ENCODE results near the gene PAIP2.
"Not testable (repeated sequence)": the region's sequence is repeated elsewhere in the genome, so short reads cannot be mapped to it uniquely, and the experiment has no call there.

Gene PAIP2, protein sequence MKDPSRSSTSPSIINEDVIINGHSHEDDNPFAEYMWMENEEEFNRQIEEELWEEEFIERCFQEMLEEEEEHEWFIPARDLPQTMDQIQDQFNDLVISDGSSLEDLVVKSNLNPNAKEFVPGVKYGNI

DNA sequence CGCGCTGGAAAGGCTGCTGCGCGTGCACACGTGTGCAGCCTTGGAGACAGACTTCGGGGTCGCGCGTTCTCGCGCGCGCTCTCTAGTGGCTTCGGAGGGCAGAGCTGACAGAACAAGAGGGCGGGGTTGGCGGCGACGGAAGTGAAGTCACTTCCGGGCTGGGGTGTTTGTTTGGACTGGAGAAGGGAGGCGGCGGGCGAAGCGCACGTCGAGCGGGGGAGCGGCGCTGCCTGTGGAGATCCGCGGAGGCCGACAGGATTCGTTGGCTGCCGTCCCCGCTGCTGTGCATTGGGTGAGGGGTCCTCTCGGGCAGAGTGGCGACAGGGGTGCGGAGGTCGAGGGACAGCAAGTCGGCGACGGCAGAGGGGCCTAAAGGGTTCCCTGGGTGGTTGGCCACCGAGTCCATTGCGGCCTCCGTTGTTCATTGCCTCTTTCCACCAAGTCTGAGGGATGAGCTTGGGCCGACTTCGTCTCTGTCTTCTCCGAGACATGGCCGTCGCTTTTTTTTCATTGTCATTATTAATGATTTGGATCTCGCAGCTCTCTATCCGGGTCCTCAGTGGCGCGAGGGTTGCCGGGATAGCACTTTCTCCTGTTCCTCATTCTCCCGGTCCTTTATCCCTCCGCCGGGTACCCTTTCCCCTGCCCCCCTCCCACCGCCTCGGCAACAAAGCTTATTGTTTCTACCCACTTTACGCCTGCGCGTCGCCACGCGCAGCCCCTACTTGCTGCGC is at the start of gene PAIP2:
PAIP2 (plus strand) TSS at position 166 of the 734 bp plus-strand sequence. CDS start 21,931 bp downstream, outside the sequence.
- DNase-seq: peak; percentile 76 to 98 (median 95)

DNA sequence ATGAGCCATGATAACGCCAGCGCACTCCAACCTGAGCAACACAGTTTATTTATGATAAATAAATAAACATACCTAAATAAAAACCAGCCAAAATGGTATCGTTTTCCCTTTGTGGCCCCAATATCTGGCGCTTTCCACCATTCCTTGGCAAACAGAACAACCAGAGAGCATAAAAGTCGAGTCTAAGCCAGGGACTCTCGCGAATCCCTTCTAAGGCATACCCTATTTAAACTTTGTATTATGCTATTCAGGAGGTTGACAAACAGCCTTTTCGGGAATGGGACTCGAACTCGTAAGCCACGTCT is 48.5 kb upstream of the PAIP2 start:
- no peak for DNase-seq

DNA sequence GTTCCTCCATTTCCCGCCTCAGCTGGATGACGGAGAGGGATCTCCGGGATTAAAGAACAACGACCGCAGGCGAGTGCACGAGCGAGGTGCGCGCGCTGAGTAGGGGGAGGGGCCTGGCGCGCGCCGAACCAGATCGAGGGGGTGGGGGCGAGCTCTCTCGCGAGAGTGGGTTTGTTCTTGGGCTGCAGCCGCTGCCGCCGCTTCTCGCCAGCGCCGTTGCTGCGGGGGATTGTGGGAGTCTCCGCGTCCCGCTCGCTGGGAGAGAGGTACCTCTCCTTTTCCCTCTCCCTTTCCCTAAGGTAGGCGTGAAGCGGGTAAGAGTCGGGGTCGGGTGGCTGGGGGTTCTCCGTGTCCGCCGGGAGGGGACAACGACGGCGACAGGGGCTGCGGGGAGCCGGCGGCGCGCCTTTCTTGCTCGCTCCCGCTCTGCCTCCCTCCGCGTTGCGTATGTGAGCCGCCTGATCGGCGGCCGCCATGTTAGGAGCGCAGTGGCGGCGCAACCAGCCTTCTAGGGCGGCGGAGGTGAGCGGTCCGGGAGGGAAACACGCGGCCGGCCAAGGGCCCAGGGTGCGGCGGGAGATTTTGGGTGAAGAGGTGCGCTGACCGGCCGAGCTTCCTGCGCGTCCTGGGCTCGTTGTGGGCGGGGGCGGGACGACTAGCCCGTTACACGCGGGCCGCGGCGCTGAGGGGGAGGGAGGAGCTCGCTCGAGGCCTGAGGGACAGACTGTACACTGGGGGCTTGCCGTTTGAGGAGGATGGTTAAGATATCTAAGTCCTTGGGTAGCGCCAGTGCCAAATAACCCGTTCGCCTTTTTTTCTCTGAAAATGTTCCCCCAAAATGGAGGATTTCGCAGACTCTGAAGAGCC is 47.9 kb upstream of the PAIP2 start, which contains the start of gene MATR3:
MATR3 (plus strand) TSS at position 234 of the 867 bp plus-strand sequence. CDS start 13,676 bp downstream, outside the sequence.
- DNase-seq: peak; percentile 52 to 95 (median 90)

DNA sequence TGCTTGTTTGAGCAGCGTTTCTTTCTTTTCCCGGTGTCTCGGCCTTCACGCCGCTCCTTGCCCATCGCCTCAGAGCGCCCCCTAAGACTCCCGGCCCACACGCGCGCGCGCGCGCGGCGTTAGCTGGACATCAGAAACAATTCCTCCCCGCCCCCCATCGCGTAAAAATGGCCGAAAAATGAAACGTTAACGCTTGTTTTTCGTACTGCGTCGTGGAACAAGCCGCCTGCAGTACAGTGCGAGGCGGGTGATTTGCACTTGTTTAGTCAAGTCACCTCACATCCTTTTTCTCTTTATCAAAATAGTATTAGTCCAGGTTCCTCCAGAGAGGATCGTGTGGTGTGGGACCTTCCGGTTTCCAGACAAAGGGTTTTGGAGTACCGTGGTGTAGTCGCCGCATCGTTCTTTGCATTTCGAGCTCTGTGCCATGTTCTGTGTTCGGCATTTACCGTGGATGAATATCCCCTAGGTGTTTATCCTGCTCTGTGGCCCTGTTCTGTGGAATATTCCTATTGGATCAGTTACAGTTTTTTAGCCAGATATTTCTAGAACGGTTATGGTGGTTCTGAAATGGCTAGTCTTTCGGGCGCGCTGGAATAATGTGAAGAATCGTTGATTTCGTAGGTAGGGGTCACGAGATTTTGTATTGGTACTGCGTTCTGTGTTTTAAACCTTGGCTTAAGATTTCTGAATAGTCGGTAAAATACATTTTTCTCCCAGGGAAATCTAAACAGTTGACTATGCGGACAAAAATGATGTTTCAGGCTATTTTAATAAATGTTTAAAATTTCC is 47.1 kb upstream of the PAIP2 start:
- peak in 54 of 58 donors; percentile 12 to 85 (median 66) for DNase-seq

DNA sequence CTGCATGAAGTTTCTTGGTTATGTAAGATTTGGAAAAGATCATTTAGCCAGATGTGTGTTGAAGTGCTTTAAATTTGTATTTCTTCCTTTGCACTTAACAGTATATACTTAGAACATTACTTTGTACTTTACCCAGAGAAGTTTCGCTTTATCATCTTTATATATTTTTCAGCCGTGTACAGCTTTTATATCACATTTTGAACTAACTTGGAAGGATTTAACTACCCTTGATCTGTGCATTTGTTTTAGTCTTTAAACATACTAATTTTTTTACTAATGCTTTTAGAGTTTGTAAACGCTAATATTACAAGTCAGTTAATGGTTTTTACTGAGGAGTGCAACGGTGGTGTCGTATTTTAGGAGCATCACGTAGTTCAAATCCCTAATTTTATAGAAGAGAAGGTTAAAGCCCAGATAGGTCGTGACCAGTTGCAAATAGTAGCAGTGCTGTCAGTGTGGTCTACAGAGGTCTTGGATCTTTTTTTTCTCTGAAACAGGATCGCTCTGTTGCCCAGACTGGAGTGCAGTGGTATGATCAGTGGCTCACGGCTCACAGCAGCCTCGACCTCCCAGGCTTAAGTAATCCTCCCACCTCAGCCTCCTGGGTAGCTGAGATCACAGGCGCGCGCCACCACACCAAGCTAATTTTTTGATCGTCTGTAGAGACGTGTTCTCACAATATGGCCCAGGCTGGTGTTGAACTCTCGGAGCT is 46.2 kb upstream of the PAIP2 start:
- DNase-seq: no peak

DNA sequence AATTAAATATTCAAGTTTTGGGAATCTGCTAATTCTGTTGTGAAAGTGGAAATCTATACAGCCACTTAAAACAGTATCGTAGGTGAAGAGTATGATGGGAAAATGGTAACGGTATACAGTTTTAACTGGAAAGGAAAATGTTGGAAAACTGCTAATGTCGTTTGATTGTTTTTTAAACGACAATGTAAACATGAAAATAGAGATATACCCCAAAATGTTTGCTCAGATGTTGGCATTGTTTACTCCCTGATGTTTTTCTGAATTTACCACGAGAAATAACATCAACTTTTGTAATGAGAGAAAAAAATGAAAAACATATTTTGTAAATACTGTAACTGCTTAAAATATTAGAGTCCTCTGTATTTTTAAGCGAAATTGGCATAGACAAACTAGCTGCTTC is 45.5 kb upstream of the PAIP2 start:
- no peak for DNase-seq

DNA sequence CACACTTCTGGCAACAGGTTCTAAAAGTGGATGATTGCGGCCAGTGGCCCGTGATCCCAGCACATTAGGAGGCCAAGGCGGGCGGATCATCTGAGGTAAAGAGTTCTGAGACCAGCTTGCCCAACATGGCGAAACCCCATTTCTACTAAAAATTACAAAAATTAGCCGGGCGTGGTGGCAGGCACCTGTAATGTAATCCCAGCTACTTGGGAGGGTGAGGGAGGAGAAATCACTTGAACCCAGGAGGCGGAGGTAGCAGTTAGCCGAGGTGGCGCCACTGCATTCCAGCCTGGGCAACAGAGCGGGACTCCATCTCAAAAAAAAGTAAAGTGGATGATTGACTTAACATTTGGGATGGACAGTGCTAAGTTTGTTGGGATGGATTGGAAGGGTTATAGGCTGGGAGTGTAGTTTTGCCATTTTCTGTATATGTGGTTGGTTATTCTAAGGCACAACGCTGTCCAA is 44.8 kb upstream of the PAIP2 start:
- no peak for DNase-seq

DNA sequence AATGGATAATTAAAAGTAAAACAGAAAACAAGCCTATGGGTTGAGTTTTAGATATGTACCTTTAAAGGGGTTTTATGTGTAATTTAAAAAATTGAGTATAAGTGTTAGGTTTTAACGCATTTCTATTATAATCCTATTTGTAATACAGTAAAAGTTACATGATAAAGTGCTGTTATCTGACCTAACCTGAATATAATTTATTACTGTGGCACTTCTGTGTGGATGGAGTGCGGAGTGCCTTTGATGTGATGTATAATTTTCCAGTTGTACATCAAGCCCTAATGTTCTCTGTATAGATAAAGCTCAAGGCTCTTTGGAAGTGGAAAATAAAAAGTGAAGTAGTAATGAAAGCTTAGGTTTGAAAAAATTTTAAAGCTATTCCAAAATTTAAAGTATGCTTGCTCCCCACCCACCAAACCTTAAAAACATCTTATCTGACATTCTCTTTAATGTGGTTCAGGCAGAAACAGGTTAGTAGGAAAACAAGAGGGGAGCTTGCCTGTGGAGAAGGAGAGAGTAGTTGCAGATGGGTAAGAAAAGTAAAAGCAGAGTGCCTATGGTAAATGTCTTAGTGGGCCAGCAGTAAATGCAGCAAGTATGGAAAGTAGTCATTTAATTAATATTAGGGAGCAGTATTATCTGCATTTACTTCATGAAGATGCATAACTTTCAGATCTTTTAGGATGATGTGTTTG is 44.1 kb upstream of the PAIP2 start:
- DNase-seq: no peak

DNA sequence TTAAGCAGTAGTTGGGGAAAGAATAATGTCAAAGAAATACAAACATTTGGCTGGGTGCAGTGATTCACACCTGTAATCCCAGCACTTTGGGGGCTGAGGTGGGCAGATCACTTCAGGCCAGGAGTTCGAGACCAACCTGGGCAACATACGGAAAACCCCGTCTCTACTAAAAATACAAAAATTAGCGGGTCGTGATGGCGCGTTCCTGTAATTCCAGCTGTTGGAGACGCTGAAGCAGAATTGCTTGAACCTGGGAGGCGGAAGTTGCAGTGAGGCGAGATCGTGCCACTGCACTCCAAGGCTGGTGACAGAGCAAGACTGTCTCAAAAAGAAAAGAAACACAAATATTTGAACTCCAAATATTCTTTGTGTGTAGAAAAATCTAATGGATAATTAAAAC is 43.4 kb upstream of the PAIP2 start:
- DNase-seq: no peak

DNA sequence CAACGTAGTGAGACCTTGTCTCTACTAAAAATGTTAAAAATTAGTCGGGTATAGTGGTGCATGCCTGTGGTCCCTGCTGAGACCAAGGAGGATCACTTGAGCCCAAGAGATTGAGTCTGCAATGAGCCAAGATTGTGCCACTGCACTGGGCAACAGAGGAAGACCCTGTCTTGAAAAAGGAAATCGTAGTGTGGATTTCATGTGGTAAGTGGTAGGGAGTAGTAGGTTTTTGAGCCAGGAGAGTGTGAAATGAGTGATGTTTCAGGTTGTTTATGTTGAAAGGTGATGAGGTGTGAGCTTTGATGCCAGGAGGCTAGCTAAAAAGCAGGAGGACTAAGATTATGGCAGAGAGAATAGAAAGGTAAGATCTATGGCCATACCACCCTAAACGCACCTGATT is 42.2 kb upstream of the PAIP2 start:
- no peak for DNase-seq

DNA sequence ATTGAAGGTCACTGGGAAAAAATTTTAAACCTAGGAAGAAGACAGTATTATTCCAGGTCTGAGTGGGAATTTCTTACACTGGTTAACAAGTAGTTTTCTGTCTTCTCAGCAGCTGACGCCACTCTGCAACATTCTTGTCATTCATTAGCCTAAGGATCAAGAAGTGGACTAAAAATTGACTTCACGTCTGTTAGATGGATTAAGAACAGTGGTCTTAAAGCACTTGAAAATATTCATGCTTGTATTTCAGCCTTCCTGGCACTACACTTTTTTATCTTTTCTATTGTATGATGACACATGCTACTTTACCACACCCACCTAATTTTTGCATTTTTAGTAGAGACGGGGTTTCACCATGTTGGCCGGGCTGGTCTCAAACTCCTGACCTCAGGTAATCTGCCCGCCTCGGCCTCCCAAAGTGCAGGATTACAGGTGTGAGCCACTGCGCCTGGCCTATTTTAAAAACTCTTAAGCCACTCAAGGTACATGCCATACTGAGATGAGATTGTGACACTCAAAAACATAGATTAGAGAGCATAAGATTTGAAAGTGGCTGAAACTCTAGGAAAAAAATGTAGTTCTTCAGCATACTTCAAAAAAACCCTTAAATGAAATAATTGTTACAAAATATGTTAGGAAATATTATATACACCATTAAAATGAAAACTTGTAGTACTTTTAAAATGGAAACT is 39.7 kb upstream of the PAIP2 start:
- no peak for DNase-seq

DNA sequence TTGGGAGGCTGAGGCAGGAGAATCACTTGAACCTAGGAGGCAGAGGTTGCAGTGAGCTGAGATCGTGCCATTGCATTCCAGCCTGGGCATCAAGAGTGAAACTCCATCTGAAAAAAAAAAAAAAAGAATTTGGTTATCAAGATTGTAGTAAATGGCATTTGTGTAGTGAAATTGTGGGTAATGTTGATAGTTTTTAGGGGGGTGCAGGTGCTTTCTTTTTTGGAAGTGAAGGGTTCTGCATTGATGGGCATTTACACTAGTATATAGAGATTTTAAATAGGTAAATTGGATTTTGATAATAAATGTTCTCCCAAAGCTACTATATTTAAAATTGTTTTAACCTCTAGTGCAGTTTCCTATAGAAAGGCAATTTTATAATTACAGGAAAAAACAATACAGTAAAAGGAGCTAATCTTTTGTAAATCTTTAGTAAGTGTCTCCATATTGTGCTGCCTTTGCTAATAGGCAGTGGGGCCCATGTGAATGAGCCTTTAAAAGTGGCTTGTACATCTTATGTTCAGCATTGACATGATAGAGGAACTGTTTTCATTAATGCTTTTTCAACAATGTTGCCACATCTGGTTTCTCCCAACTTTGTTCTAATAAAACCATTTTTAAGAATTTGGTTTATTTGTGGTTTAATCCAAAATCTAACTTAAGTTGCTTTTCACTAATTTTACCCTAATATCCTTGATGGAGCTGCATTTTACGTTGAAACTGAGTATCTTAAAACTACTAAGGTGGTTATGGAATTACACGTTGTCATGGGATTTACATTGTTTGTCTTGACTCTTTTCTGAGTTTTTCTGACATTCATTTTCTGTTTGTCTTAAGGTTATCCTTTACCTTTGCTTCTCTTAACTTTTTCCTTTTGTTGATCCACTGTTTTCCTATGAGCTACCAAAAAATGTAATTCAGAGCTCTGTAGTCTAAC is 37.0 kb upstream of the PAIP2 start:
- DNase-seq: no peak

DNA sequence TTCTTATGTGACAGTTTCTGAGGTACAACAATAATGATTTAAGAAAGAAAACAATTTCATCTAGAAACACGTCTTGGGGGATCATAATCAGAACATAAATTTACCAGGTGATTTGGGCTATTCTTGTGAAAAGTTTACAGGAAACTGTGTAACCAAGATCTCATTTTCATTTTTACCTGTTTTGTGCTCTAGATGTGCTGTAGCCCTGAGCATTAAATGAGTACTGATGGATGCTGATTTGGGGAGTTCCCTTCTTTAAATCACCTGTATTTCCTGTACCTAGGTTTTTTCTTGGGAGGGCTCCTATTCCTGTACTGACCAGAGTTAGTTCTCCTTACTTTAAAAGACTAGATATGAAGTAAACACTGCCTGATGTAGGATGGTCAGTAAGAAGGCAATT is 35.5 kb upstream of the PAIP2 start:
- no peak for DNase-seq

DNA sequence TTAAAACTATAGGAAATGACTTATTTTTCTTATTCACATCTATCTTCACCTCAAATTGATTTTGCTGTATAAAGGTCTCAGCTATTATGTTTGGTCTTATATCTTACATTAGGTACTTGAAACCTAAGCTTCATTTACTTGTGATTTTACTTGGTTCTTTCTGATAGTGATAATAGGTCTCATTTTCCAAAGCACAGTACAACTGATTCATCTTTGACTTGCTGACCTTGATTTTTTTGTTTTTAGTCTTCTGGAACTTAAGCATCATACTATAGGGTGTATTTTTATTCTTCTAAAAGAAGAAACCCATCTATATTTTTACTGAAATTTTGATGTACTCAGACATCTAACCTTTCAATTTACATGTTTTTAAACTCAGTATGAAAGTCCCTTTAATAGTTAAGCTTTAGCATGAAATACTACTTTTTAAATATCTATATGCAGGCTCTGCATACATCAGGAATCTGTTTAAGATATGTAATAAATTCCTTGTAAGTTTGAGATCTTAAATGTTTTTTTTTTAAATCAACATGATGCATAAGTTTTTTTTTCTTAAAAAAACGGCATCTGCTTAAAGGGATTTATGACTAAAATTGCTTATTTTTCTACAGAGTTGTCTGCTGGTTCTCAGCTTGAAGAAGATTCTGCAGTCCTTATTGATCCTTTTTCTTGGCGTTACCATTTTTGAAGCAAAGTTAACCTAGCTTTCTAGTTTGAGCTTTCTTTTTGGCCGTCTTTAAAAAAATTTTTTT is 34.9 kb upstream of the PAIP2 start:
- no peak for DNase-seq

DNA sequence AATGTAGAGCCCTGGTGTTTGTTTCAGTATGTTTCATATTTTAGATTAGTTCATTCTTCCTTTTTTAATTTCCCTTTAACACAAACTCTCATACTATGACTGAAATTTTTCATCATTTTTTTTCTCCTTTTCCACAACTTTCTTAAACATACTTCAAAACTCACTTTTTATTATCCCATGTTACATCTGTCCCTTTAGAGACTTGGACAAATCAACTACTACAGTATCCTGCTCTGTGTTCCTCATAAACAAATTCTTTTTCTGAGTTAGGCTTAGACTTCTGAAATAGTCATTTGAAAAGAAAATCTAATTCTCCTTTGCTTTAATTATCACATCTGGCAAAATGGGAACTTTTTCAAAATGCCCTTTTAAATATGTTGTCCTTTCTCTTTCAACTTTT is 32.9 kb upstream of the PAIP2 start:
- no peak for DNase-seq

DNA sequence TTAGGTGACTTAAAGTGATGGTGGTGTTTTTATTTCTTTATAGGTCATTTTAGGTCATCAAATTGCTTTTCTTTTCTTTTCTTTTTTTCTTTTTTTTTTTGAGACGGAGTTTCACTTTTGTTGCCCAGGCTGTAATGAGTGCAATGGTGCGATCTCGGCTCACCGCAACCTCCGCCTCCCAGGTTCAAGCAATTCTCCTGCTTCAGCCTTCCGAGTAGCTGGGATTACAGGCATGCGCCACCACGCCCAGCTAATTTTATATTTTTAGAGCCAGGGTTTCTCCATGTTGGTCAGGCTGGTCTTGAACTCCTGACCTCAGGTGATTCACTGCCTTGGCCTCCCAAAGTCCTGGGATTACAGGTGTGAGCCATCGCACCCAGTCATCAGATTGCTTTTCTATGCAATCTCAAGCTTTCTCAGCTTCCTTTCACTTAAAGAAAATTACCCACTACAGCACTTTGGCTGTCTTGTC is 30.9 kb upstream of the PAIP2 start:
- not testable (repeated sequence) for DNase-seq

DNA sequence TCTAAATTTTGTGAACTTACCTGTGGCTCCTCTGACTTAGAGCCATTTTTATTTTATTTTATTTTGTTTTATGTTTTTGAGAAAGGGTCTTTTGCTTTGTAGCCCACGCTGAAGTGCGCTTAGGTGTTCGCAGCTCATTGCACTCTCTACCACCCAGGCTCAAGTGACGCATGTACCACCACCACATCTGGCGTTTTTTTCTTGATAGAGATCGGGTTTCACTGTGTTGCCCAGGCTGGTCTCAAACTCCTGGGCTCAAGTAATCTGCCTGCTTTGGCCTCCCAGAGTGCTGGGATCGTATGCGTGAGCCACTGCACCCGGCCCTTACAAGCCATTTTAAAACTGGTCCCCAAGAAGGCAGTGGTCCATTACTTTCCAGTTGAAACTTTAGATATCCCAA is 29.6 kb upstream of the PAIP2 start:
- no peak for DNase-seq
